Amniotic epithelial cell (primary cell): Measurements from ENCODE around the gene KRT79.
"Not testable (repeated sequence)": the region's sequence is repeated elsewhere in the genome, so short reads cannot be mapped to it uniquely, and the experiment has no call there.

Source experiments
- DNase-seq: peaks from one replicate; pipeline ENCODE4 v3.0.0-alpha.2; 2010; ENCODE audit warnings: low read depth

Gene KRT79

GRCh38 chr12:52833922-52834726 lies at the start of gene KRT79:
TSS of gene KRT79 (minus strand) at chr12:52834311. CDS start at chr12:52834260, 51 bp downstream.
- no peak for DNase-seq

- DNase-seq = not testable (repeated sequence)
These were observed 46.4 kb upstream of the KRT79 start for GRCh38 chr12:52880499-52880898.

DNA sequence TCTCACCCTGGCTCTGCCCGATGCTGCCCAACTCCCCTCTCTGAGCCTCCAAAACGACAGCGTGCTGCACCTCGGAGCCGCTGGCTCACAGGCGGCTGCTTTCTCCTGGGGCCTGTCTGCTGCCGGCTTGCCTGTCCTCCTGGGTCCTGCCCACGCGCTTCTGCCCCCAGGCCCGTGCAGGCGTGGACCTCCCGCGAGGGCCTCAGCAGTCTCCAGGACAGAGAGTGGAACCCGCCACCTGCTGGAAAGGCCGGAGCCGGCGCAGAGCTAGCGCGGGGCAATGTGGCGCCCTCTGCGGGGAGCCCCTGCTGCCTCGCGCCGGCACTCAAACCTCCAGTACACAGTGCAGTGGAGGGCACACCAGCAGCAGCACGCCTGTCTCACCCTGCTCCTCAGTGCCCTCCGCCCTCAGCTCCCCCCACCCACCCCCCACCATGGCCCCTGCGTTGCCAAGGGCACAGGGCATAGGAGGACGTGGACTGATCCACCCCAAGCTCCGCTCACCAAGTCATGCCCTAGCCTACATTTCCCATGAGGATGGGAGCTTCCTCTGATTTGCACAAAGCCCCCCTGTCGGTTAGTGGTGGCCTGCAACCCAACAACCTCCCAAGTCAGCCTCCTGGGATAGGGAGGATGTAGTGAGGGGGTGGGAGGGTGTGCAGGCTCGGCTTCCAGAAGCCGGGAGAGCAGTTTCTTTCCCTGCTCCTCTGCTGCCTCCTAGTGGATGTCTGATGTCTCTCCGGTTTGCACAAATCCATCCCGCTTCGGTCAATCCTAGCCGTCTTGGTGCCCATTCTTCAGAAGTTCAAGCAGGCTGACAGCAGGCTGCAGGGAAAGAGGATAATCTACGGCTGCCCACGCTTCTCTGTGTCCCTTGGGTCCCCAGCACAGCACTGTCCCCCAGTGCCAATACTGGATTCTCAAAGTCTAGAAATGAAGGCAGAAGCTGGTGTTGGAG lies 45.6 kb upstream of the KRT79 start:
- DNase-seq = peak; percentile 83

DNA sequence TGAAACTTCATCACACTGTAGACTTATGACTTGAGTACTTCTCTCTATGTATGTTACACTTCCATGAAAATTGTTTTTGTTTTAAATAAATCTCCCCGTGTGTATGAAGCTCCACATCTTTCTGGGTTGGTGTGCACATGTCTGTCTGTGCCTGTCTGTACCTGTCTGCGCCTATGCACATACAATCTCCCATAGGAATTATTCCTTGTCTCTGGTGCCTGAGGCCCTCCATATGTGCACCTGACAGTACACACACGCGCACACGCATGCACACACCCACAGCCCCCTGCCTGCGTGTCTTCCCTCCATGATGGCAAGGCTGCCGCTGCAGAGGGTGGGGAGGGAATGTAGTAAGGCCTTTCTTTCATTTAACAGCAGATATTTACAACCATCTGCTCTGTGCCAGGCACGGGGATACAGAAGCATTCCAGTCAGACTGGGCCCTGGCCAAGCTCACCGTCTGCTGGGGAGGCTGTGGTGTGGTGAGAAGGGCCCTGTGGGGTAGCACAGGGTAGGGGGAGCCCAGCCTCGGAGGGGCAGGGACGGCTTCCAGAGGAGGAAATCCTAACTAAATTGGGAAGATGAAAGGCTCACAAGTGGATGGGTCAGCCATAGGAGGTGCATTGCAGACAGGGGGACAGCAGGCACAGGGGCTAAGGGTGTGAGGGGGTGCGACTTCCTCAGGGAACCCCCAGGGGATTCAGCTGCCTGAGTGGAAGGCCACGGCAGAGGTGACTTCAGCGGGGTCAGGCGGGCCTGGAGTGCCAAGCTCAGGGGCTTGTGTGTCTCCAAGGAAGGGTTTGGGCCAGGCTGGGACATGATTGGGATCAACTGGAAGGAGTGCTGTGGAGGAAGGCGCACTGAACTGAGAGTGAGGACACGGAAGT lies 44.6 kb upstream of the KRT79 start:
- peak; percentile 69 for DNase-seq

- DNase-seq = no peak
These were observed 43.1 kb upstream of the KRT79 start for GRCh38 chr12:52877242-52877641.

GRCh38 chr12:52876372-52876771 lies 42.3 kb upstream of the KRT79 start:
- DNase-seq = no peak

- DNase-seq = no peak
These were observed 40.7 kb upstream of the KRT79 start for GRCh38 chr12:52874573-52875435.

DNA sequence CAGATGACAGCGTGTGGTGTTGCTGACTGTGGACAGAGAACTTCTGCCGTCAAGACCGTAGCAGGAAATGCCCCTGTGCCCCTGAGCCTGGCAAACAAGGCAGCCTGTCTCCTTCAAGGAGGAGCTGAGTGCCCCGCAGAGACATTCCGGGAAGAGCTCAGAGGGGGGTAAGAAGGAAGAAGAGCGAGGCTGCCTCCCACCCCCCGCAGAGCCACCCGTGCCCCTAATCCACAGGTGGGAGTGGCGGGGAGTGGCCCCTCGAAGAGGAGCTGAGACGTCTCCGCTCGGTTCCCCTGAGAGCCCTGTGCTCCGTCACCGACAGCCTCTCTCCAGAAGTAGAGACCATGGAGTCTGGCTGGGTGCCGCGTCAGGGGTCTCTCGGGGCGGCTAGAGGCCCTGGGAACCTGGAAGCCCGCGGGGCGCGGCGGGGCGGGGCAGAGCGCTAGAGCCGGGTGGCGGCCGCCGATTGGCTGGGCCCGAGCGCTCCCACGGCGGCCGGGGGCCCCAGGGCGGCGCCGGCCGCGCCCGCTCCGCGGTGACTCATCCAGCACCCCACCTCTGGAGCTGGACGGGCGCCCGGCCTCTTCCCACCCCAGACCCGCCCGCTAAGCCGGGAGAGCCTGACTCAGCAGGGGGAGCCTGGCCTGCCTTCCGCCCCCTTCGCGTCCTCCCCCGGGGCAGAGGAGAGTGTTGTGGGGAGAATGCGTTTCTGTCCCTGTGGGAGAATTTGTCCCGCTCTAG lies 39.9 kb upstream of the KRT79 start:
- peak; percentile 92 for DNase-seq

DNA sequence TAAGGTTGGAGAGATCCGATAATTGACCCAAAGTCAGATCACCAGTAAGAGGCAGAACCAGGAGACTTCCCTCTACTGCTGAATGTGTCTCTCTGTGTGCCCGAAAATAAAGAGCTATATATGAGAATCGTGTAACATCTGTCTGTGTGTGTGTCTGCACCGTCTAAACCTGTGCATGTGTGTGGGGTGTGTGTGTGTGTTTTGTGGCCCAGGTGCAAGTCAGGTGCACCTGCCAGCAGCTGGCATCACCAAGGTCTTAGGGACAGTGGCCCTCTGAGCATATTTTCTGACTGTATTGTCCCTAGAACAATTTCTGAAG lies 39.4 kb upstream of the KRT79 start:
- DNase-seq = no peak

DNA sequence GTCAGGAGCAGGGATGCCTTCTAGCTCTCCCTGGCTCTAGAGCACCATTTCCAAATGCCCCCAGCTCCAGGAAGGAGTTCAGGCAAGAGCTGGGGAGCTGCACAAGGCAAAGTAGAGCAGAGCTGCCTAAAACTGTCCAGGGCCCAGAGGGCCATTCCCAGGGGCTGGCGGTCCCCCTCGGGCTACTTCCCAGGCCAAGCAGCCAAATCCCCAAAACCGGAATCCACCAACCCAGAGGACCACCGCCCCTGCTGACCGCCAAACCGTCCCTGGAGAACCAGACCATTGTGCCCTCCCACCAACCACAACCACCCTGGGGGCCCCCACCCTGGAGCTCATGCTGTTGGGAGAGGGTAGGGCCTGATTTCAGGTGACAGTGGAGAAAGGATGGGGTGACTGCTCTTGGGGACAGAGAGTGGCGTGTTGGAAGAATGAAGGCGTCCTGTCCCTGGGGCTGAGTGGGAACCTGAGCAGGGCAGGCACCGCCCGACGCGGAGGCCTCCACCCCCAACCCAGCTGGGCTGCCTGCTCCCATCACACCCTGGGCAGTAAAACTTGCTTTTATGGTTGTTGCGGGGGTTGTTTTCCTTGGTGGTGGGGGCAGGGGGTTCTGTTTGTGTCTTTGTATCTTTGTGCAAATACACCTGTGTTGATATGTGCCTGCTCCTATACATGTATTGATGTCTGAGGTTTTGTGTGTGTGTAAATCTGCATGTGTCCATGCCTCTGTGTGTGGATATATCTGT lies 38.7 kb upstream of the KRT79 start:
- DNase-seq = no peak

DNA sequence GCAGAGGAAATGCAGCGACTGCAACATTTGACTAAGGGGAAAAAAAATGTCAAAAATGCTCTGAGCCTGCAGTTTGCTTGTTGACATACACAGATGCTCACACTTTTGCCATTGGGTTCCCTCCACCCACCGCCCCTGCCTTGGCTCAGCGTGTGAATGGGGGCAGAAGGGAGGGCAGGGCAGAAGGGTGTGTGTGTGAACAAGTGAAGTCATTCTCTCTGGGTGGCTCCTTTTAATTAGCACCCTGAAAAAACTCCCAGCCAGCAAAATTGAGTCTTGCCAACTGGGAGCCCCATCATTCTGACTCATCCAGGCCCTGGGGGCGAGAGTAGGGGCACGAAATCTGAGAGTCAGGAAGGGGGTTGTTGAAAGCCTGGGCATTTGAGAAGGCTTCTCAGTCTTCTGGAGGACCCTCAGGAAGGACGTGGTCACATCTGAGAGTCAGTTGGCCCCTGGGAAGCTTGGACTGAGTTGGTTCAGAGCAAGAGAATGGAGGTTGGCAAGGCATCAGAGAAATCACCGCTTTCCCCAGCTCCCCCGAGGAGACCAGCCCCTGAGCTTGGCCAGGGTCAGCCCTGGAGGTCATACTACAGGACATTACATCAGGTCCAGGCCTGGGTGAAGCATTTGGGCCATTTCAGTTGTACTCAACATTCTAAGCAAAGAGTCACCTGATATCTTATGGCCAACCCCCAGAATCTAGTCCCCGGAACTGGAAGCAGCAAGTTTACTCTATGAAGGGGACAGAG lies 37.4 kb upstream of the KRT79 start:
- peak; percentile 46 for DNase-seq

GRCh38 chr12:52870361-52871290 lies 36.5 kb upstream of the KRT79 start:
- no peak for DNase-seq

- no peak for DNase-seq
These were observed 33.5 kb upstream of the KRT79 start for GRCh38 chr12:52867642-52868041.

GRCh38 chr12:52867152-52867551 lies 33.0 kb upstream of the KRT79 start:
- DNase-seq = no peak

DNA sequence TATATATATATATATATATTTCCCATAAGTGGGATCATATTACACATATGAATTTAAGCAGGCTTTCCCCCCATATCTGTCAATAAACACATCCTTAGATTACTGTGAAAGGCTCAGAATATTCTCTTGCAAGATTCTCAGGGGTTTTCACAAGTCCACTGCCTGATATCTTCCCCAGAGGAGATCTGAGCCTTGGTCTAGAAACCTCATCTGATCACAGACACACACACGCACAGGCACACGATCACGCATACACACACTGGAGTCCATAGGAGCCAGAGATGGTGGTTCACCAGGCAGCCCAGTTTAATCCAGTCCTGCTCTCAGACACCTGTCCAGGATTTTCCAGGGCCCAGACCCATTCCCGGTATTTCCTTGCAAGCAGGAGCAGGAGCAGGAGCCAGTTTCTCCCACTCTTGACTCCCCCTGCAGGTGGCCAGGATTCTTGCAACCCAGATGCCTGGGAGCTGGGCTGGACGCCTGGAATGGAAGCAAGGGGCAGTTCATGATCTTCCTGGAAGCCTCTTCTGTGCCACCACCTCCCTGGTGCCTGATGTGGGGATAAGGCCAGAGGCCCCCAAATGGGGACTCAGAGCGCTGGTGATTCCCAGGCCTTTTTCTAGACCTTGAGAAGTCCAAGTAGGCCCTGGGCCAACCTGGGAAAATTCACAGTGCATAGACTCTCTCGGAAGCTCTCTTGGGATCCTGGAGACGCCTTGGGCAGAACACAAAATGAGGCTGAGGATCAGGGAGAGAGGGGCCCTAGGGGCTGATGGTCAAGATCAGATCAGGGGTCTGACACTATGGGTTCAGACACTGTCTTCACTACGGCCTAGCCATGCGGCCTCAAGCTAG lies 31.2 kb upstream of the KRT79 start:
- DNase-seq = peak; percentile 68

GRCh38 chr12:52862023-52862422 lies 27.9 kb upstream of the KRT79 start:
- DNase-seq = no peak

DNA sequence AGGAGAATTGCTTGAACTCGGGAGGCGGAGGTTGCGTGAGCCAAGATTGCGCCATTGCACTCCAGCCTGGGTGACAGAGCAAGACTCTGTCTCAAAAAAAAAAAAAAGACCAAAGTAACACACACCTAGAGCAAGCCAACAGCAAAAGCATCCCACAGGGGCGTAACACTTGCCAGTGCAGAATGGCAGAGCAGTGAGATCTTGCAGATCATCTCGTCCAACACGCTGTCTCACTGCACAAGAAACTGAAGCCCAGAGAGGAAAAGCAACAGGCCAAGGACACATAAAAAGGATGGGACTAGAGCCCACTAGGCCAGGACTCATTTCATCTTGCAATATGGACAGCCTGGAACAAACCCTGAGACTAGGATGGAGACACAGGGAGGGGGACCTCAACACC lies 27.4 kb upstream of the KRT79 start:
- no peak for DNase-seq
